ENCODE measurements around the gene PFKM.

DNA sequence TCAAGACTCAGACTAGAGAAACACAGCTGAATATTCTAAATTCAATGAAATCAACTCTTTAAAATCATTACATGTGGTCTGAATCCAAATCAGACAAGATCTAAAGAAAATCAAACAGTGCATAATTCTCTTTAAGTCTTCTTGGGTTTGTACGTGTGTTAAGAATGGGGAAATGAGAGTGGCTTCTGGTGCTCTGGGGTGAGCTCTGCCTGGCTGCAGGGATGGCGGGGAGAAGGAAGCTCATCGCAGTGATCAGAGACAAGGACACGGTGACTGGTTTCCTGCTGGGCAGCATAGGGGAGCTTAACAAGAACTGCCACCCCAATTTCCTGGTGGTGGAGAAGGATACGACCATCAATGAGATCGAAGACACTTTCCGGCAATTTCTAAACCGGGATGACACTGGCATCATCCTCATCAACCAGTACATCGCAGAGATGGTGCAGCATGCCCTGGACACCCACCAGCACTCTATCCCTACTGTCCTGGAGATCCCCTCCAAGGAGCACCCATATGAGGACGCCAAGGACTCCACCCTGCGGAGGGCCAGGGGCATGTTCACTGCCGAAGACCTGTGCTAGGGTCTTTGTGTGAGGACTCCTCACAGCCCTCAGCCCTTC is 34.2 kb upstream of the PFKM start:
- TF ChIP-seq, protein P1, sequence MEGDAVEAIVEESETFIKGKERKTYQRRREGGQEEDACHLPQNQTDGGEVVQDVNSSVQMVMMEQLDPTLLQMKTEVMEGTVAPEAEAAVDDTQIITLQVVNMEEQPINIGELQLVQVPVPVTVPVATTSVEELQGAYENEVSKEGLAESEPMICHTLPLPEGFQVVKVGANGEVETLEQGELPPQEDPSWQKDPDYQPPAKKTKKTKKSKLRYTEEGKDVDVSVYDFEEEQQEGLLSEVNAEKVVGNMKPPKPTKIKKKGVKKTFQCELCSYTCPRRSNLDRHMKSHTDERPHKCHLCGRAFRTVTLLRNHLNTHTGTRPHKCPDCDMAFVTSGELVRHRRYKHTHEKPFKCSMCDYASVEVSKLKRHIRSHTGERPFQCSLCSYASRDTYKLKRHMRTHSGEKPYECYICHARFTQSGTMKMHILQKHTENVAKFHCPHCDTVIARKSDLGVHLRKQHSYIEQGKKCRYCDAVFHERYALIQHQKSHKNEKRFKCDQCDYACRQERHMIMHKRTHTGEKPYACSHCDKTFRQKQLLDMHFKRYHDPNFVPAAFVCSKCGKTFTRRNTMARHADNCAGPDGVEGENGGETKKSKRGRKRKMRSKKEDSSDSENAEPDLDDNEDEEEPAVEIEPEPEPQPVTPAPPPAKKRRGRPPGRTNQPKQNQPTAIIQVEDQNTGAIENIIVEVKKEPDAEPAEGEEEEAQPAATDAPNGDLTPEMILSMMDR (IDR thresholded peaks at IDR 0.05): no peak
- no peak for TF ChIP-seq POLR2A (IDR thresholded peaks at IDR 0.05)
